NT2/D1 (cell line): Measurements from ENCODE around the gene DLG2.

Experiments used
- DNase-seq: peaks from one replicate; pipeline ENCODE4 v3.0.0-alpha.2; 2011; ENCODE audit warnings: low read depth, low spot score
- H3K27me3 ChIP-seq: 2 replicates; pipeline ENCODE4 v1.6.0; 2011; ENCODE audit warnings: mild to moderate bottlenecking; ENCODE audit not compliant: insufficient read length, insufficient read depth
- H3K36me3 ChIP-seq: 2 replicates; pipeline ENCODE4 v1.6.1; 2011; ENCODE audit warnings: mild to moderate bottlenecking, low read length, mixed read lengths; ENCODE audit not compliant: insufficient read depth, insufficient read length
- H3K4me1 ChIP-seq: 2 replicates; pipeline ENCODE4 v1.5.1; 2011; ENCODE audit not compliant: insufficient read depth, insufficient read length
- H3K4me3 ChIP-seq: 2 replicates; pipeline ENCODE4 v1.5.1; 2011; ENCODE audit warnings: low read depth; ENCODE audit not compliant: insufficient read length
- H3K9ac ChIP-seq: 2 replicates; pipeline ENCODE4 v1.6.0; 2011; ENCODE audit warnings: low read depth; ENCODE audit not compliant: insufficient read length
- H3K9me3 ChIP-seq: 2 replicates; pipeline ENCODE4 v1.5.1; 2011; ENCODE audit warnings: mild to moderate bottlenecking, low read length; ENCODE audit not compliant: insufficient read depth
- SUZ12 ChIP-seq: IDR thresholded peaks from 2 replicates; pipeline ENCODE4 v1.6.1; 2011; ENCODE audit not compliant: insufficient read length, insufficient read depth; ENCODE audit errors: extremely low read depth
- YY1 ChIP-seq: IDR thresholded peaks from 2 replicates; pipeline ENCODE4 v1.6.1; 2011; ENCODE audit not compliant: insufficient read length, insufficient read depth
- ZNF274 ChIP-seq: IDR thresholded peaks from 2 replicates; pipeline ENCODE4 v1.6.1; 2011; ENCODE audit warnings: mild to moderate bottlenecking, low read depth, low read length

Gene DLG2

GRCh38 chr11:83827520-83827919 lies 1799.6 kb downstream of the DLG2 start:
- no peak overlapping the region for H3K4me3 ChIP-seq
- H3K4me1 ChIP-seq = no peaks in the 10 kb centered on the region
- H3K9ac ChIP-seq = no peak overlapping the region
- DNase-seq = no peak
- H3K36me3 ChIP-seq = no peaks in the 10 kb centered on the region
- TF ChIP-seq SUZ12 (no peak), ZNF274 (no peak)
- H3K9me3 ChIP-seq = no peaks in the 10 kb centered on the region
- H3K27me3 ChIP-seq = no peaks in the 10 kb centered on the region

GRCh38 chr11:83826078-83826477 lies 1801.1 kb downstream of the DLG2 start:
- no peak overlapping the region for H3K4me3 ChIP-seq
- no peak for DNase-seq
- H3K36me3 ChIP-seq = no peaks in the 10 kb centered on the region
- H3K9me3 ChIP-seq = no peaks in the 10 kb centered on the region
- H3K9ac ChIP-seq = no peak overlapping the region
- no peaks in the 10 kb centered on the region for H3K27me3 ChIP-seq
- no peaks in the 10 kb centered on the region for H3K4me1 ChIP-seq
- TF ChIP-seq ZNF274 (no peak), SUZ12 (no peak), YY1 (no peak)

- H3K4me3 ChIP-seq = no peak overlapping the region
- no peaks in the 10 kb centered on the region for H3K36me3 ChIP-seq
- no peaks in the 10 kb centered on the region for H3K9me3 ChIP-seq
- no peak for DNase-seq
- H3K9ac ChIP-seq = no peak overlapping the region
- no peaks in the 10 kb centered on the region for H3K4me1 ChIP-seq
- TF ChIP-seq SUZ12 (no peak), YY1 (no peak), ZNF274 (no peak)
- H3K27me3 ChIP-seq = no peaks in the 10 kb centered on the region
Observed at GRCh38 chr11:83823461-83824025, 1803.6 kb downstream of the DLG2 start.

- H3K9ac ChIP-seq = no peak overlapping the region
- no peak for TF ChIP-seq SUZ12
- no peak for TF ChIP-seq YY1
- no peak for TF ChIP-seq ZNF274
- no peaks in the 10 kb centered on the region for H3K4me1 ChIP-seq
- H3K27me3 ChIP-seq = no peaks in the 10 kb centered on the region
- H3K4me3 ChIP-seq = no peak overlapping the region
- H3K36me3 ChIP-seq = no peaks in the 10 kb centered on the region
- no peak for DNase-seq
- H3K9me3 ChIP-seq = no peaks in the 10 kb centered on the region
Observed at GRCh38 chr11:83819931-83820549, 1807.1 kb downstream of the DLG2 start.

GRCh38 chr11:83818349-83818748 lies 1808.8 kb downstream of the DLG2 start:
- Histone ChIP-seq H3K4me1 (no peaks in the 10 kb centered on the region), H3K27me3 (no peaks in the 10 kb centered on the region), H3K9ac (no peak overlapping the region), H3K36me3 (no peaks in the 10 kb centered on the region), H3K4me3 (no peak overlapping the region), H3K9me3 (no peaks in the 10 kb centered on the region)
- no peak for DNase-seq
- TF ChIP-seq SUZ12 (no peak), YY1 (no peak), ZNF274 (no peak)

- Histone ChIP-seq H3K9ac (no peak overlapping the region), H3K27me3 (no peaks in the 10 kb centered on the region), H3K36me3 (no peaks in the 10 kb centered on the region), H3K9me3 (no peaks in the 10 kb centered on the region), H3K4me3 (no peak overlapping the region), H3K4me1 (no peaks in the 10 kb centered on the region)
- no peak for TF ChIP-seq YY1
- no peak for TF ChIP-seq ZNF274
- TF ChIP-seq SUZ12 = no peak
- no peak for DNase-seq
Observed at GRCh38 chr11:83816572-83817187, 1810.5 kb downstream of the DLG2 start.

GRCh38 chr11:83815736-83816135 lies 1811.4 kb downstream of the DLG2 start:
- no peak for DNase-seq
- Histone ChIP-seq H3K36me3 (no peaks in the 10 kb centered on the region), H3K4me3 (no peak overlapping the region), H3K27me3 (no peaks in the 10 kb centered on the region), H3K9me3 (no peaks in the 10 kb centered on the region), H3K4me1 (no peaks in the 10 kb centered on the region), H3K9ac (no peak overlapping the region)
- no peak for TF ChIP-seq YY1
- no peak for TF ChIP-seq SUZ12
- no peak for TF ChIP-seq ZNF274
